ENCODE results near the gene IGFL2.

The IGFL2 gene

DNA sequence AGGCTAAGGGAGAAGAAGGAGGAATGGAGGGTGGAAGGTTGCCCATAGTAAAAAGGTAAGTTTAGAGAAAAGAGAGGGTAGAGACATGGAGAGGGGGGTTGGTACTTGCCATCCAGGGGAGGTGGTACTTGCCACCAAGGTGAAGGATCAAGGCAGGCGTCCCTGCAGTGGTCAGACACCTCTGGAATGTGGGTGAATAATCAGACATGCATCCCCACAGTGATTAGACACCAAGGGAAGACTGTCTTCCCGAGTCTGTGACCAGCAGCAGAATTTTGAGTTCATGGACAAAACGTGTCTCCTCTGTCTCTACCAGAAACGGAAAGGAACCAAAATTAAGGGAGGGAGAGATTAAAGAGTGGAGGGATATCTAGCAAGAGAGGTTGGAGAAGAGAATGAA, 54.4 kb downstream of the IGFL2 start:
- peaks cover 24 to 87% of the 10 kb centered on the region in 2 experiments for H3K27me3 ChIP-seq (ENCODE audit: control insufficient read depth in 1 of 2, insufficient read depth in 1 of 2, low read length in 2 of 2)
- no peak overlapping the region for H2AFZ ChIP-seq (ENCODE audit: low read depth, low read length)
- H2BK12ac ChIP-seq (ENCODE audit: low read length in 2 of 2): no peak overlapping the region
- H2BK120ac ChIP-seq (ENCODE audit: low read depth, low read length): no peak overlapping the region
- H3K4ac ChIP-seq (ENCODE audit: low read depth in 1 of 2, low read length in 2 of 2): no peak overlapping the region
- no peak overlapping the region for H3K9ac ChIP-seq (ENCODE audit: low read length)
- H3K36me3 ChIP-seq (ENCODE audit: control insufficient read depth in 1 of 2, insufficient read depth in 2 of 2, low read depth in 1 of 2, low read length in 2 of 2): no peaks in the 10 kb centered on the region
- H3K14ac ChIP-seq (ENCODE audit: low read length in 2 of 2): no peak overlapping the region
- no peak overlapping the region for H3K23ac ChIP-seq (ENCODE audit: low read length in 2 of 2)
- no peaks in the 10 kb centered on the region for H3K79me1 ChIP-seq (replicated peaks; ENCODE audit: low read length, poor library complexity, severe bottlenecking)
- H2AK5ac ChIP-seq (ENCODE audit: low read length, severe bottlenecking): peak overlapping the region; percentile 46
- H3K9me3 ChIP-seq (ENCODE audit: control insufficient read depth, low read length): no peaks in the 10 kb centered on the region
- H3K4me2 ChIP-seq (ENCODE audit: low read length, poor library complexity, severe bottlenecking): no peak overlapping the region
- peaks cover 18% of the 10 kb centered on the region for H3K4me1 ChIP-seq (ENCODE audit: control insufficient read depth, insufficient read depth, low read depth, low read length)
- WGBS: 64% methylated on average over 4 of the region's 4 CpGs
- no peak for DNase-seq
- no peak overlapping the region for H3K27ac ChIP-seq (ENCODE audit: low read length, poor library complexity, severe bottlenecking)
- H4K91ac ChIP-seq (ENCODE audit: low read length): no peak overlapping the region
- H2BK15ac ChIP-seq (ENCODE audit: low read depth, poor library complexity, severe bottlenecking): no peak overlapping the region
- no peak overlapping the region for H3K4me3 ChIP-seq (ENCODE audit: insufficient read depth in 1 of 2, low read depth in 1 of 2, low read length in 2 of 2)
- H4K8ac ChIP-seq (ENCODE audit: low read length): no peak overlapping the region
- H2BK5ac ChIP-seq (ENCODE audit: low read depth, low read length, poor library complexity, severe bottlenecking): no peak overlapping the region
- H3K18ac ChIP-seq (ENCODE audit: low read depth in 1 of 2, low read length in 2 of 2): no peak overlapping the region

DNA sequence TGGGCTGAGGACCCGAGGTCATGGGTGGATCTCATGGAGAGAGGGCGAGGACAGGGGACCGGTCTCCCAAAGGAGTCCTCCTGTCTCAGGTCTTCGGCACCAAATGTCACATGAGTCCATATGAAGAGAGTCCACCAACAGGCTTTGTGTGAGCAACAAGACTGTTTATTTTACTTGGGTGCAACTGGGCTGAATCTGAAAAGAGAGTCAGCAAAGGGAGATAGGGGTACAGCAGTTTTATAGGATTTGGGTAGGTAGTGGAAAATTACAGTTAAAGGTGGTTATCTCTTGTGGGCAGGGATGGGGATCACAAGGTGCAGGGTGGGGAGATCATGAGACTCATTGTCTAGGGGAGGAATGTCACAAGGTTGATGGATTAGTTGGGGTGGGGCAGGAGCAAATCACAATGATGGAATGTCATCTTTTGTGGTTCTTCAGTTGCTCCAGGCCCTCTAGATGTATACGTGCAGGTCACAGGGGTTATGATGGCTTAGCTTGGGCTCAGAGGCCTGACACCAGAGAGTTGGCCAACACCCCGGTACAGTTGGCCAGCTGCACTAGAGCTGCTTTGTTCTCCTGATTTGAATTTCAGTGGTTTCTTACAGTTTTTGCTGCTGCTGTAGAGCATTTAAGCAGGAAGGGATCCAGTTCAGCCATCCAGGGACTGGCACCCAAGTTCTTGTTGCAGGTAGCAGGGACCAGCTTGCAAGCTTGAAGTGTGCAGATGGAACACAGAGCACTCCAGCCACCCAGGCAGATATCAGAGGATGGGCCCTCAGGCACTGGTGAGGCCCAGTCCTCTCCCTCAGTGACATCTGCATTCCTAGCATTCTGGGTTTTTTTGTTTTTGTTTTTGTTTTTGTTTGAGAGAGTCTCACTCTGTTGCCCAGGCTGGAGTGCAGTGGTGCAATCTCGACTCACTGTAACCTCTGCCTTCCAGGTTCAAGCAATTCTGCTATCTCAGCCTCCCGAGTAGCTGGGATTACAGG, 55.1 kb downstream of the IGFL2 start:
- no peak overlapping the region for H2BK12ac ChIP-seq (ENCODE audit: low read length in 2 of 2)
- peaks cover 20% of the 10 kb centered on the region for H3K4me1 ChIP-seq (ENCODE audit: control insufficient read depth, insufficient read depth, low read depth, low read length)
- no peak overlapping the region for H2BK5ac ChIP-seq (ENCODE audit: low read depth, low read length, poor library complexity, severe bottlenecking)
- no peak overlapping the region for H2AFZ ChIP-seq (ENCODE audit: low read depth, low read length)
- H3K9me3 ChIP-seq (ENCODE audit: control insufficient read depth, low read length): no peaks in the 10 kb centered on the region
- H2AK5ac ChIP-seq (ENCODE audit: low read length, severe bottlenecking): peak overlapping the region; percentile 46
- H3K4me2 ChIP-seq (ENCODE audit: low read length, poor library complexity, severe bottlenecking): no peak overlapping the region
- H2BK15ac ChIP-seq (ENCODE audit: low read depth, poor library complexity, severe bottlenecking): no peak overlapping the region
- H3K4ac ChIP-seq (ENCODE audit: low read depth in 1 of 2, low read length in 2 of 2): no peak overlapping the region
- H3K23ac ChIP-seq (ENCODE audit: low read length in 2 of 2): no peak overlapping the region
- H3K9ac ChIP-seq (ENCODE audit: low read length): no peak overlapping the region
- H3K36me3 ChIP-seq (ENCODE audit: control insufficient read depth in 1 of 2, insufficient read depth in 2 of 2, low read depth in 1 of 2, low read length in 2 of 2): no peaks in the 10 kb centered on the region
- no peak overlapping the region for H3K27ac ChIP-seq (ENCODE audit: low read length, poor library complexity, severe bottlenecking)
- no peak overlapping the region for H3K18ac ChIP-seq (ENCODE audit: low read depth in 1 of 2, low read length in 2 of 2)
- H3K4me3 ChIP-seq (ENCODE audit: insufficient read depth in 1 of 2, low read depth in 1 of 2, low read length in 2 of 2): no peak overlapping the region
- H3K14ac ChIP-seq (ENCODE audit: low read length in 2 of 2): no peak overlapping the region
- H3K27me3 ChIP-seq (ENCODE audit: control insufficient read depth in 1 of 2, insufficient read depth in 1 of 2, low read length in 2 of 2): peaks cover 24 to 88% of the 10 kb centered on the region in 2 experiments
- no peaks in the 10 kb centered on the region for H3K79me1 ChIP-seq (replicated peaks; ENCODE audit: low read length, poor library complexity, severe bottlenecking)
- DNase-seq: no peak
- H4K8ac ChIP-seq (ENCODE audit: low read length): no peak overlapping the region
- no peak overlapping the region for H2BK120ac ChIP-seq (ENCODE audit: low read depth, low read length)
- H4K91ac ChIP-seq (ENCODE audit: low read length): no peak overlapping the region
- WGBS: 77% methylated on average over 8 of the region's 8 CpGs

DNA sequence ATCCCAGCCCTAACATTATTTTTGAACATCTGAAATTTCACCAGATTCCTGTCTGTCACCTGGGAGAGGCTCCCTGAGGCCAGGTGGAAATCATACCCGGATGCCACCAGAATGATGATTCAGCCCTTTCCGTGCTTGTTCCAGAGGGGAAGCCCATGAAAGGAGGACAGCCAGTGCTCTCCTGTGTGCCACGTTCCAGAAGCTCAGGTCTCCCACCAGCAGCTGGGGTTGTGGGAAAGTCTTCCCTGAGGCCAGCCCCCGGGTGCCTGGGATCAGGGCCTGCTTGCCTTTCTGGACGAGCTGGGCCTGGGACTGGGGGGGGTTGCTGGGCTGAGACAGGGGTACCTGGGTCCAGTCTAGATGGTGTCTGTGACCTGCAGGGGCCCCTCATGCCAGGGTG, 56.0 kb downstream of the IGFL2 start:
- Histone ChIP-seq H3K9me3 (ENCODE audit: control insufficient read depth, low read length) (no peaks in the 10 kb centered on the region), H3K4ac (ENCODE audit: low read depth in 1 of 2, low read length in 2 of 2) (no peak overlapping the region), H3K79me1 (replicated peaks; ENCODE audit: low read length, poor library complexity, severe bottlenecking) (no peaks in the 10 kb centered on the region), H3K4me1 (ENCODE audit: control insufficient read depth, insufficient read depth, low read depth, low read length) (peaks cover 18% of the 10 kb centered on the region), H3K23ac (ENCODE audit: low read length in 2 of 2) (no peak overlapping the region), H3K18ac (ENCODE audit: low read depth in 1 of 2, low read length in 2 of 2) (no peak overlapping the region), H2BK15ac (ENCODE audit: low read depth, poor library complexity, severe bottlenecking) (no peak overlapping the region), H2BK12ac (ENCODE audit: low read length in 2 of 2) (no peak overlapping the region), H3K4me3 (ENCODE audit: insufficient read depth in 1 of 2, low read depth in 1 of 2, low read length in 2 of 2) (no peak overlapping the region), H4K91ac (ENCODE audit: low read length) (no peak overlapping the region), H3K27ac (ENCODE audit: low read length, poor library complexity, severe bottlenecking) (no peak overlapping the region), H3K14ac (ENCODE audit: low read length in 2 of 2) (no peak overlapping the region), H2AK5ac (ENCODE audit: low read length, severe bottlenecking) (no peak overlapping the region), H4K8ac (ENCODE audit: low read length) (no peak overlapping the region), H2AFZ (ENCODE audit: low read depth, low read length) (no peak overlapping the region), H3K9ac (ENCODE audit: low read length) (no peak overlapping the region), H3K27me3 (ENCODE audit: control insufficient read depth in 1 of 2, insufficient read depth in 1 of 2, low read length in 2 of 2) (peaks cover 33 to 88% of the 10 kb centered on the region in 2 experiments), H2BK5ac (ENCODE audit: low read depth, low read length, poor library complexity, severe bottlenecking) (no peak overlapping the region), H3K4me2 (ENCODE audit: low read length, poor library complexity, severe bottlenecking) (no peak overlapping the region), H3K36me3 (ENCODE audit: control insufficient read depth in 1 of 2, insufficient read depth in 2 of 2, low read depth in 1 of 2, low read length in 2 of 2) (no peaks in the 10 kb centered on the region), H2BK120ac (ENCODE audit: low read depth, low read length) (no peak overlapping the region)
- no peak for DNase-seq
- 78% methylated on average over 5 of the region's 5 CpGs for WGBS

DNA sequence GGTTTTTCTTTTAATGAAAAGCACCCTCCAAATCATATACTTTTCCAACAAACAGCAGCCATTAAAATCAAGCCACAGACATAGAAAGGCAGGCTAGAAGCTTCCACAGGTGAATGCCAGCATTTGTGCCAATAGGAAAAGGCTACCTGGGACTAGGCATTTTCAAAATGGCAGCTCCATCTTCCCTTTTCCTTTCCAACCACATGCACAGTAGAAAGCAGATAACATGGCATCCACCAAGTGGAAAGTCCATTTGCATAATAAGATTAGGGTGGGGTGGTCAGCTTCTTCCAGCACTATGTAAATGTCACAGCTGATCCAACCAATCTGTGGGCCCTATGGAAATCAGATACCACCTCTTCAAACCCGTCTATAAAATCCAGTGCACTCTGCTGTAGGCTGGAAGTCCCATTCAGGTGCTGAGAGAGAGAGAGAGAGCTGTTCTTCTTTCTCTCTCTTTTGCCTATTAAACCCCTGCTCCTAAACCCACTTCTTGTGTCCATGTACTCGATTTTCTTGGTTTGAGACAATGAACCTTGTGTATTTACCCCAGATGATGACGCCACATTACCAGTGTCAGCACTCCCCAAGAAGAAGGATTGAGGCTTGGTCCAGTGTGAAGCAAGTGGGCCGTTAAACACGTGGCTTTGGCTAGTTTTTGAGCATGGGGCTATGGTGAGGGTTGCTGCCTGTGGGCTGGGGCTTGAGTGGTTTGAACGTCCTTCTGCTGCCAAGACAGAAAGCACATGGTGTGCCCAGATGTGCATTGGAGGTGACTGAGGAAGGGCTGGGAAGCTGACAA, 57.3 kb downstream of the IGFL2 start:
- H2AFZ ChIP-seq (ENCODE audit: low read depth, low read length): no peak overlapping the region
- peaks cover 17% of the 10 kb centered on the region for H3K4me1 ChIP-seq (ENCODE audit: control insufficient read depth, insufficient read depth, low read depth, low read length)
- no peak overlapping the region for H3K4me3 ChIP-seq (ENCODE audit: insufficient read depth in 1 of 2, low read depth in 1 of 2, low read length in 2 of 2)
- H3K9me3 ChIP-seq (ENCODE audit: control insufficient read depth, low read length): no peaks in the 10 kb centered on the region
- no peaks in the 10 kb centered on the region for H3K79me1 ChIP-seq (replicated peaks; ENCODE audit: low read length, poor library complexity, severe bottlenecking)
- H3K9ac ChIP-seq (ENCODE audit: low read length): no peak overlapping the region
- H4K91ac ChIP-seq (ENCODE audit: low read length): no peak overlapping the region
- no peak overlapping the region for H3K18ac ChIP-seq (ENCODE audit: low read depth in 1 of 2, low read length in 2 of 2)
- no peak overlapping the region for H2AK5ac ChIP-seq (ENCODE audit: low read length, severe bottlenecking)
- no peak overlapping the region for H4K8ac ChIP-seq (ENCODE audit: low read length)
- H2BK15ac ChIP-seq (ENCODE audit: low read depth, poor library complexity, severe bottlenecking): no peak overlapping the region
- H3K23ac ChIP-seq (ENCODE audit: low read length in 2 of 2): no peak overlapping the region
- H3K27ac ChIP-seq (ENCODE audit: low read length, poor library complexity, severe bottlenecking): no peak overlapping the region
- no peak overlapping the region for H3K14ac ChIP-seq (ENCODE audit: low read length in 2 of 2)
- no peak overlapping the region for H3K4ac ChIP-seq (ENCODE audit: low read depth in 1 of 2, low read length in 2 of 2)
- H2BK5ac ChIP-seq (ENCODE audit: low read depth, low read length, poor library complexity, severe bottlenecking): no peak overlapping the region
- no peak overlapping the region for H2BK120ac ChIP-seq (ENCODE audit: low read depth, low read length)
- DNase-seq: no peak
- no peak overlapping the region for H3K4me2 ChIP-seq (ENCODE audit: low read length, poor library complexity, severe bottlenecking)
- peaks cover 38 to 94% of the 10 kb centered on the region in 2 experiments for H3K27me3 ChIP-seq (ENCODE audit: control insufficient read depth in 1 of 2, insufficient read depth in 1 of 2, low read length in 2 of 2)
- WGBS: 60% methylated on average over 6 of the region's 6 CpGs
- no peak overlapping the region for H2BK12ac ChIP-seq (ENCODE audit: low read length in 2 of 2)
- no peaks in the 10 kb centered on the region for H3K36me3 ChIP-seq (ENCODE audit: control insufficient read depth in 1 of 2, insufficient read depth in 2 of 2, low read depth in 1 of 2, low read length in 2 of 2)

All from mesenchymal stem cell (in vitro differentiated cells and primary cell).